ENCODE measurements around the gene COPG1.

DNA sequence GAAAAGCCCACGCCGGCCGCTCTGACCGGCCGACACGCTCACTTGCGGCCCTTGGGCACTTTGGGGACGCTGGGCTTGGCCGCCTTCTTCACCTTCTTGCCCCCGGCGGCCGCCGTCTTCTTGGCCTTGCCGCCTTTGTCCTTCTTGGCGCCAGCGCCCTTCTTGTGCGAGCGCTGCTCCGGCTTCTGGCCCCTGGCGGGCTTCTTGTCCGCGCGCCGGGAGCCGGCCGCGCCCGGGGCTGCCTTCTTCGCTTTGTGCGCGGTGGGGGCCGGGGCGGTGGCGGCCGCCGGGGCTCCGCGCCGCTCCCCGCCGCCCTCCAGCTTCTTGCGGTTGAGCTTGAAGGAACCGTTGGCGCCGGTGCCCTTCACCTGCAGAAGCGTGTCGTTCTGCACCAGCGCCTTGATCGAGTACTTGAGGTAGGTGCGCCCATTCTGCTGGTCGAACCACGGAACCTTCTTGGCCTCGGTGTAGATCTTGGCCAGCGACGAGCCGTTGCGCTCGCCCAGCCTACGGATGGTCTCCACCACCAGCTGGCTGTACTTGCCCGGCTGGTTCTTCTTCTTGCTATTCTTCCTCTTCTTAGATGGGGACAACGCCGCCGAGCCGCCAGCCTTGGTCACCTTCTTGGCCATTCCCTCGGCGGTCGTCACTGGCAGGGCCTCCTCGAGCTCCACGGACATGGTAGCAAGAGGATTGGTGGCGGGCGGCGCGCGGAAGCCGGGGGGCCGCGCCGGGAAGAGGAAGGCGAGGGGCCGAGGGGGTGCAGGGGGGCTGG is 66.0 kb downstream of the COPG1 start:
- TF ChIP-seq EZH2 (IDR thresholded peaks at IDR 0.05; ENCODE audit: borderline replicate concordance, low read length) (no peak), CTCF (IDR thresholded peaks at IDR 0.05; ENCODE audit: low read length) (no peak)

Measured in OCI-LY1 (cell line).